Left kidney (tissue), 2 donors: Measurements from ENCODE around the gene CELSR1. TPM values are rescaled to one million over a fixed set of nuclear protein-coding genes. Genes with fewer than 3 reads are reported as not detected.
A peak's percentile ranks its signal among the peaks of the same experiment; 100 is the strongest.
"Not testable (repeated sequence)": the region's sequence is repeated elsewhere in the genome, so short reads cannot be mapped to it uniquely, and the experiment has no call there.

ENCODE experiments used
- DNase-seq: peaks from one replicate; pipeline ENCODE4 v3.0.0-alpha.2; 2013
- polyA plus RNA-seq: library from polyadenylated mRNA; unstranded; fragments of 120-200 nt; gene quantifications from one replicate; pipeline ENCODE4 v1.2.1, GENCODE V29; 2013; ENCODE audit not compliant: insufficient read length

Gene CELSR1
- polyA plus RNA-seq, 1 donor: 26.1 TPM

DNA sequence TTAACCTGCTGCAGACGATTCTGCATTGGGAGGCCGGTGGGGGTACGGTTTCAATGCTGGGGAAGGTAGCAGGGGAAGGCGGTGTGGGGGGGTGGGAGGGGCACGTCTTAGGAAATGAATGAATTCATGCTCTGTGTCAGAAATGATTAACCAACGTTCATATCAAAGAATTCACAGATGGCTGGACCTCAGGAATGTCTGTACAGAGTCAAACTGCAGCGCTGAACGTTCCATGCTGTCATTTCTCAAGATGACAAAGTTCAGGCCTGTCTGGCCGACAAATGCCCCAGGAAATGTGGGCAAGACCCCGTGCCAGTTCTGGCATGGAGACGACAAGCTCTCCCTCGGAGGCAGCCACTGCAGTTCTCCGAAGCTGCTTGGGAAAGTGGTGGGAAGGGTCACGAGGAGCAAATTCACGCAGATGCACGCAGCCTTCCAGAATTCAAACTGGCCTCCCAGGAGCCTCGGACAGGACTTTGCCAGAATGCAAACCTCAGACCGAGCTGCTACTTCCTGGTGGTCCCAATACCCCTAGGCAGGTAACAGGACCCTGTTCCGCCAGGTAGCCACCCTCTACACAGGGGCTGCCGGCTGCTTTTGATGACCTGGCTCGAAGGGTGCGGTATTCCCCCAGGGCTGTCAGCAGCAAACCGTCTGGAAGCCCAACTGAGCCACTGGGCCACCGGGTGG, 120.4 kb downstream of the CELSR1 start:
- DNase-seq: peak; percentile 41

DNA sequence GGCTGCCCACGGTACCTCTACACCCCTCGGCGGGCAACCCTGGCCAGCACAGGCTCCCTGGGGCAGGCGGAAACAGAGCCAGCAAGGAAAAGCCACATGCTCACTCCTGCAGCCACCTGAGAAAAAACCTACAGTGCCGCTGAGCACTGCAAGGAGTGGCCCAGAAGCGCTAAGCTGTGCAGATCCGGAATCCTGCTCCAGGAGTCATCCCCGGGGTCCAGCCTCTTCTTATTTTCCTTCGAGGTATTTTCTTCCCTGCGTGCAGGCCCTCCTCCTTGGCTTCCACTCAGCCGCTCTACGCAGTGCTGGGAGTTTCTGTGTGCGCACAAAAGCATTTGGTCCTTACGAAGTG, 120.9 kb downstream of the CELSR1 start:
- DNase-seq: no peak

GRCh38 chr22:46415776-46416519, 121.5 kb downstream of the CELSR1 start:
- no peak for DNase-seq

DNA sequence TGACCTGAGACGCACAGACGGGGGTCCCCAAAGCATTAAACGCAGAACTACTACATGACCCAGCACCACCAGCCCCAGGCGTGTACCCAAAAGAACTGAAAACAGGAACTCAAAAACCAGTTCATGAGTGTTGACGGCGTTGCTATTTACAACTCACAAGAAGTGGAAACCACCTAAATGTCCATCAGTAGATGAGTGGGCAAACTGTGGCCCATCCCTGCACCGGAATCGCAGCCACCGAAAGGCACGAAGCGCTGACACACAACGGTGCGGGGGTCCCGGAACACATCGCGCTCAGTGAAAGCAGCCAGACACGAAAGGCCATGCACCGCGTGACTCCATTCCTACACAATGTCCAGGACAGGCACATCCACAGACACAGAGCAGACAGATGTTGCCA, 122.7 kb downstream of the CELSR1 start:
- DNase-seq: no peak

- no peak for DNase-seq
These were observed 123.6 kb downstream of the CELSR1 start for GRCh38 chr22:46413725-46414379.

GRCh38 chr22:46411347-46411746, 126.1 kb downstream of the CELSR1 start:
- no peak for DNase-seq

- no peak for DNase-seq
These were observed 127.1 kb downstream of the CELSR1 start for GRCh38 chr22:46410291-46410808.

DNA sequence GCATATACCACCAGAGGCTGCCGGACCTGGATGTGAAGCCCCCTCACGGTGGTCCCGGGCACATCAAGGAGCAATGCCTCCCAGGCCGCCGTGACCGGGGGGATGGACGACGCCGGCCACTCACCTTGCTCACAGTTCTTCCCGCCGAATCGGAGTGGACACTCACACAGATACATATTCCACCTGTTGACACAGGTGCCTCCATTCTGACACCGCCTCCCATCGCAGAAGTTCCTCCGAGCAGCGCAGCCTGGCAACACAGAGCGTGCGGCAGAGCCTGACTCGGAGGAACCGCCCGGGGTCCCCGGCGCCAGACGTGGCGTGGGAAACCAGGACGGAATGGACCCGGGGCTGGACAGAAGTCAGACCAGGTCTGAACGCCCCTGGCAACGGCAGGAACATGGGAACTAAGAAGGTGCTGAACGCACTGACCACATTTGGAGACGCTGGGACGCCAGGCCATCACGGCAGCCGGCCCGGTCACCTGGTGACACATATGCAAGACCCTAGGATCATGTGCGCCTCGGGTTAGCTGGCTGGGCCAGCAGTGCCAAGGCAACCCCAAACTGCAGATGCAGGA, 127.7 kb downstream of the CELSR1 start:
- no peak for DNase-seq

DNA sequence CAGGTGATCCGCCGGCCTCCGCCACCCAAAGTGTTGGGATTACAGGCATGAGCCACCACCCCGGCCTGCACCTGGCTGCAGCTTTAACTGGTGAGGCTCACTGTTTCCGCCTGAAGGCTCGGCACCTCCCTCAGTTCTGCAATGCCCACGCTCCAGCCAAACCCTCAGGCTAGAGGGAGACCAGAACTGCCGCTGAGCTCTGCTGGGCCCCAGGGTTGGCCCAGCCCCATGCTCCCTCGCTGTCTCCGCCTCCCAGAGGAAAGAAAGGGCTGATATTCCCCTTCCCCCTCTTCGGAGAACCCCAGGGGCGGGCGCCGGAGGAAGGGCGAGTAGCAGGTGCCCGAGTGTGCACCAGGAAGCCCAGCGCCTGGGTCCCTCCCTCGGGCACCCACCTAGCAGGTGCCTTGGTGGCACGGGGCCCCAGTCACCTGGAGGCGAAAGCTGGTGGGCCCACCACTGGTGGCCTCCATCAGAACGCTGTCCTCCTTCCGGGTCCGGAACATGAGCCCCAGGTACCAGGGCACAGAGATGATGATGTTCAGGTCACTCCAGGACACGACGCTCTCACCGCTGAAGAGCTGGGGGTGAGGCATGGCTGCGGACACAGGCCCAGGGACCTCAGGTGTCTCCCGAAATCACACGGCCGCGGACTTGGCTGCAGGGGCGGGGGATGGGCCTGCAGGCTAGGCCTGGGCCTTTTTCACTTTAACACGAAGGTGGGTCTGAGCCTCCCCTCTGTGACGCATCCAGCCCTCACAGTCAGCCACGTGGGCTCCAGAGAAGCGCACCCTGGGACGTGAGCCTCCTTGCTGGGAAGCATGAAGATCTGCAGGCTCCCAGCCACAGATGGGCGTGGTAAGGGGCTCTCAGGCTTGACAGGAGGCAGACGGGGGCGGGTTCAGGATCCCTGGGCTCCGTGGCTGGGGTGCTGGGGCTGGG, 128.6 kb downstream of the CELSR1 start:
- no peak for DNase-seq

DNA sequence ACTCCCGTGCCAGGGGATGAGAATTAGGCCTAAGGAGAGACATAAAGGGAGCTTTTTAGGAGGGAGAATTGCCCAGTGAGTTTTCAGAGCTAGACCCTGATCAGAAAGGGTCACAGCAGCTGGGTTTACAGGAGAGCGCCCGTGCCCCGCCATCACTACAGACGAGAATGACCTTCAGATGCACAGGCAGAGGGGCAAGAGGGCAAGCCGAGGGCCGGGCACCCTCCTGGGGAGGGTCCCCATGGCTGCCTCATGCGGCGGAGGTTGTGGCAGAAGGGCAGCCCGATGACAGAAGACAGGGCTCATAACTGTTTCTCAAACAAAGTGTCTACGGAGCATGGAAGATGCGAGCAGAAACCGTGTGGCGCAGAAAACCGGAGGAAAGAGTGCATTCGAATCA, 129.7 kb downstream of the CELSR1 start:
- DNase-seq: no peak

DNA sequence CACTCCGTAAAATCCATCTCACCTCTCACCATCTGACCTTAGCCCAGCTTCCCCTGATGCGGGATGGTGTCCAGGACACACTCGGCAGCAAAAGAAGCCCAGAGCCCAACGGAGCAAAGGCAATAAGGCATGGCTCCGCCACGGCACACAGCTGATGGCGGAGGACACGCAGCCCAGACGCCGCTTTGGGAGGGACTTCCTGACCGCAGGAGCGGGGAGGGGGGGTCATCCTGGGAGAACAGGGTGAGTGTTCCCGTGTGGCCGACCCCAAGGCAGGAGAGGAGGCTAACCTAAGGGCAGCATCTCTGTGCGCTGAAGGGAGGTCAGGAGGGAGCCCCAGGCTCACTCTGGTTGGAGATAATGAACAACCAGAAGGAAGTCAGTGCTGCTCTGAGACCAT, 130.6 kb downstream of the CELSR1 start:
- DNase-seq: no peak

- no peak for DNase-seq
These were observed 131.1 kb downstream of the CELSR1 start for GRCh38 chr22:46406349-46406748.

- DNase-seq: no peak
These were observed 131.5 kb downstream of the CELSR1 start for GRCh38 chr22:46405901-46406300.

DNA sequence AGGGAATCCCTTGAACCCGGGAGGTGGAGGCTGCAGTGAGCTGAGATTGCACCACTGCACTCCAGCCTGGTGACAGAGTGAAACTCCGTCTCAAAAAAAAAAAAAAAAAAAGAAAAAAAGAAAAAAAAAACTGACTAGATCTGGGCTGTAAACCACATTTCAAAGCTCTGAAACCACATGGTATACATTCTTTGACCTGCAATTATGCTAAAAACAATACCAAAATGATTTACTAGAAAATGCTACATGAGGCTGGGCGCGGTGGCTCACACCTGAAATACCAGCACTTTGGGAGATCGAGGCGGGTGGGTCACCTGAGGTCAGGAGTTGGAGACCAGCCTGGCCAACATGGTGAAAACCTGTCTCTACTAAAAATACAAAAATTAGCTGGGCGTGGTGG, 133.5 kb downstream of the CELSR1 start:
- not testable (repeated sequence) for DNase-seq

GRCh38 chr22:46402505-46402904, 134.9 kb downstream of the CELSR1 start:
- DNase-seq: no peak

DNA sequence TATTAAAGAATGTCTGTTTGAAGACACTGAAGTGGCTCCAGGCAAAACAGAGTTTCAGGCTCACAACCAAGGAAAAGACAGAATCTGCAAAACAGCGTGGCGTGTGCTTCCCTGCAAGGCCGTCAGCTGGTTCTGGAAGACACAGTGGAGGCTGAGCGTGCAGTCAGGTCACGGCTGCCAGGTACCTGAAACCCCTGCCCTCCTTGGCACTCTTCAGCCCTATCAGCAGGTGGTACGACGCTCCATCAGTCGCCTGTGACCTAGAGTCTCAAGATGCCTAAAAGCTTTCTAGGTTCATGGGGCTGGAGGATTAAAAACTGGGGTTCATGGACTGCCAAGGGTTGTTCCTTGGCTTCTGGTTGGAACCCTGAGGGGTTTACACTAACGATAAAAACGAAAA, 136.1 kb downstream of the CELSR1 start:
- DNase-seq: no peak

DNA sequence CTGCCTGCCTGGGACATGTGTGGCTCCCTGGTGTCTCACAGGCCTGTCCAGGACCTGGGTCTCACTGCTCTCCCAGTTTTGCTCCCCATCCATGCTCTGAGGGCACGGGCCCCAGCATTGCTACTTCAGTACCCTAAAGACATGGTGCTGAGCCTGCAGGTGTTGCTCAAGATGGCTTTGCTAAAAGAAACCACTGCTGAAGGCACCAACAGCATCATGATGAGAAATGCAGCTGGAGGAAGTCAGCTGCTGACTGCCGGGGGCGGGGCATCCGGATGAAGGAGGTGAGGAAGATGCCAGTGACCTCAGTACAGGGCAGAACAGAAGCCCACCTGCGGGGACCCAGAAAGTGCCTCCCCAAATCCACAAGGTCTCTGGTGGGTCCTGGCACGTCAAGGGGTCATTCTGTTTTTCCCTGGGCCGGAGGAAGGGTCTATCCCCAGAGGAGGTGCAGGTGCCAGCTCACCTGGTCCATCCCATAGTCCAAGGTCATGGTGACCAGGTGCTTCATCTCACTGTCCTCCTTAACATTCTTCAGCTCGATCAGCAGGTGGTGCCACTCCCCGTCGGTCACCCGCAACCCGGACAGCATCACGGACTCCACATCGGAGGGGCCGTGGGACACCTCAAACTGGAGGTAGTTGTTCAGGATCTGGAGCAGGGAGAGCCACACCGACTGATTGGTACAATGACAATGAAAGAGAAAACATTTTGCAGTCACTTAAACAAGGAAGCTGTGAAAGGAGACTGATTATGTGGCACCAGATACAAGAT, 138.0 kb downstream of the CELSR1 start:
- DNase-seq: no peak

- DNase-seq: no peak
These were observed 139.5 kb downstream of the CELSR1 start for GRCh38 chr22:46397951-46398350.

- DNase-seq: no peak
These were observed 139.9 kb downstream of the CELSR1 start for GRCh38 chr22:46397514-46397913.

DNA sequence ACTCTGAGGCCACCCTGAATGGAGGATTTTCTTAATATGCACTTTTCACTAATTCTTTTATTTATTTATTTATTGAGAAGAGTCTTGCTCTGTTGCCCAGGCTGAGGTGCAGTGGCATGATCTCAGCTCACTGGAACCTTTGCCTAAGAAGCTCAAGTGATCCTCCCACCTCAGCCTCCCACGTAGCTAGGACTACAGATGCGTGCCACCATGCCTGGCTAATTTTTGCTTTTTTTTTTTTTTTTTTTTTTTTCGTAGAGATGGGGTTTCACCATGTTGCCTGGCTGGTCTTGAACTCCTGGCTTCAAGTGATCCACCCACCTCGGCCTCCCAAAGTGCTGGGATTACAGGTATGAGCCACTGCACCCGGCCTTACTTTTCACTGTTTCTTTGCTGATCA, 140.4 kb downstream of the CELSR1 start:
- not testable (repeated sequence) for DNase-seq

DNA sequence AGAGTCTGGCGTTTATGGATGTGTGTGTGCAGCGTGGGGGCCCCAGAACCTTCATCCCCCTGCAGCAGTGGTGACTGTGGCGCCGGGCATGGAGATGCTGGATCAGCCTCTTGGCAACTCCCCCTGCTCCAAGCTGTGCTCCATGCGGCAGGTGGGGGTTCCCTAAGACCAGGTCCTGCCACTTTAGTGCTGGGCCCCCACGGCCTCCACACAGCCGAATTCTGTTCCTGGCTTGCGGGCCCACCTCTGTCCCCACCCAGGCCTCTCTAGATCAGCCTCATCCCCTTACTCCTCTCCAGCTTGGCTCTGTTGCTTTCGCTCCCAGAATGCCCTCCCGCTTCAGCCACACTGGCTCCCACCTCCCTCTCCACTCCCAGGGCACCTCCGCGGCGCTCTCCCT, 142.3 kb downstream of the CELSR1 start:
- no peak for DNase-seq
